Measurements from ENCODE around the gene APIP.

Gene APIP

GRCh38 chr11:34909955-34910354 is 6.2 kb downstream of the APIP start:
- DNase-seq = no peak
- Histone ChIP-seq H3K4me3 (ENCODE audit: low read depth, low read length) (no peak overlapping the region), H3K36me3 (replicated peaks) (no peaks in the 10 kb centered on the region), H3K27me3 (replicated peaks) (no peaks in the 10 kb centered on the region), H3K27ac (no peak overlapping the region)
- TF ChIP-seq CTCF (IDR thresholded peaks at IDR 0.05; ENCODE audit: low read depth, low read length, missing control alignments) = no peak
- in situ Hi-C loops (cut with HindIII; ENCODE audit: low pct_ligation_motif_present, low sequenced_read_pairs) = no loop called here

DNA sequence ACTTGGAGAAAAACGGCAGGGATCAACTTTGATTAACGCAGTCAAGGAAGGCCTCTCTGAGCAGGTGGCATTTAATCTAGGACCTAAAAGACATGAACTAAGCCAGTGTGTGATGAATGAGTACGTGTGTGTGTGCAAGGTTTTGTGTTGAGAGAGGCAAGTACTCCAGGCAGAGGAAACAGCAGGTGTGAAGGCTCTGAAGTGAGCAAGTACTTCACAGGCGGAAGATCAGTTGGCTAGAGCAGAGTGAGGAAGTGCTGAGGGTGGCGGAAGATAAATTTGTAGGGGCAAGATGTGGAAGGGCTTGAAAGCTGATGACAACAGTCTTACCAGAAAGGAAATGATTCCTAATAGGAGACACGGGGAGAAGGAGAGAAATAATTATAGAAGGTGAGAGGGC is 6.8 kb downstream of the APIP start:
- no peak overlapping the region for H3K4me3 ChIP-seq (ENCODE audit: low read depth, low read length)
- no peak overlapping the region for H3K27ac ChIP-seq
- H3K36me3 ChIP-seq (replicated peaks) = no peaks in the 10 kb centered on the region
- no peaks in the 10 kb centered on the region for H3K27me3 ChIP-seq (replicated peaks)
- no peak for DNase-seq
- in situ Hi-C loops (cut with HindIII; ENCODE audit: low pct_ligation_motif_present, low sequenced_read_pairs) = no loop called here
- no peak for TF ChIP-seq CTCF (IDR thresholded peaks at IDR 0.05; ENCODE audit: low read depth, low read length, missing control alignments)

GRCh38 chr11:34907934-34908593 is 8.1 kb downstream of the APIP start:
- no peaks in the 10 kb centered on the region for H3K36me3 ChIP-seq (replicated peaks)
- in situ Hi-C loops (cut with HindIII; ENCODE audit: low pct_ligation_motif_present, low sequenced_read_pairs) = no loop called here
- no peak for TF ChIP-seq CTCF (IDR thresholded peaks at IDR 0.05; ENCODE audit: low read depth, low read length, missing control alignments)
- no peaks in the 10 kb centered on the region for H3K27me3 ChIP-seq (replicated peaks)
- no peak overlapping the region for H3K4me3 ChIP-seq (ENCODE audit: low read depth, low read length)
- no peak overlapping the region for H3K27ac ChIP-seq
- no peak for DNase-seq

DNA sequence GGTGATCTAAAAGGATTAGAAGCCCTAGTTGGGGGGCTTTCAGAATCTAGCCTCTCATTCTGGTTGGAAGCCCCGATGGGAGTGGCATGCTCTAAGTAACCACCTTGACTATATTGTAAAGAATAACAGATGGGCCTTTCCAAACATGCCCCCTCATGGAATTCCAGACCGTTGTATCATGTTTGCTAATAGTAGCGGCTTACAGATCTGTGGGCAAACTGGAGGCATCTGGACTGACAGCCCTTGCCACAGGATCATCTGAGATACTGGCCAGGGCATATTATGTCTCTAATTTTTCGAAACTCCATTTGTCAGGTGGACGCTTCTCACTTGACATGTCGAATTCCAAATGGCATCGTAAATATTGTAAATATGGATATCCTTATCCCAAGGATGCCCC is 10.5 kb downstream of the APIP start:
- TF ChIP-seq CTCF (IDR thresholded peaks at IDR 0.05; ENCODE audit: low read depth, low read length, missing control alignments) = no peak
- Histone ChIP-seq H3K27ac (no peak overlapping the region), H3K4me3 (ENCODE audit: low read depth, low read length) (no peak overlapping the region), H3K27me3 (replicated peaks) (no peaks in the 10 kb centered on the region), H3K36me3 (replicated peaks) (no peaks in the 10 kb centered on the region)
- DNase-seq = no peak
- in situ Hi-C loops (cut with HindIII; ENCODE audit: low pct_ligation_motif_present, low sequenced_read_pairs) = no loop called here

DNA sequence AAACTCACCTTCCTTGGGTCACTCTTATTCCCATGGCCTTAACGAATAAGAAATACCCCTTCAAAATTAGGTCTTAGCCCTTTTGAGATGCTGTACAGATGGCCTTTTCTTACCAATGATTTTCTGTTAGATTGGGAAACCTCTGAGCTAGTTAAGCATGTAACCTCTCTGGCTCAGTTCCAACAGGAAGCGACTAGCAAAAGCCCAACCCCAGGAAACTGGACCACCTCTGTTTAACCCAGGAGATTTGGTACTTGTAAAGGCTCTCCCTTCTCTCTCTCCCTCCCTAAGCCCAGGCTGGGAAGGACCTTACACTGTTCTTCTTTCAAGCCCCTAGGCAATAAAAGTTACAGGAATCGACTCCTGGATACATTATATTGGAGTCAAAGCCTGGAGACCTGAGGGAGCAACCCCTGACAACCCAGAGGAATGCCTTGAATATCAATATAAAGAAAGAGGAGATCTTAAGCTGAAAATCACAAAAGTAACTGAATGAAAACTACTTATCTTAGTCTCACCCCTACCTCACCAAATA is 11.7 kb downstream of the APIP start:
- in situ Hi-C loops (cut with HindIII; ENCODE audit: low pct_ligation_motif_present, low sequenced_read_pairs) = no loop called here
- H3K27ac ChIP-seq = no peak overlapping the region
- H3K36me3 ChIP-seq (replicated peaks) = no peaks in the 10 kb centered on the region
- H3K27me3 ChIP-seq (replicated peaks) = no peaks in the 10 kb centered on the region
- DNase-seq = no peak
- TF ChIP-seq CTCF (IDR thresholded peaks at IDR 0.05; ENCODE audit: low read depth, low read length, missing control alignments) = no peak
- no peak overlapping the region for H3K4me3 ChIP-seq (ENCODE audit: low read depth, low read length)

- no peak for DNase-seq
- no peak for TF ChIP-seq CTCF (IDR thresholded peaks at IDR 0.05; ENCODE audit: low read depth, low read length, missing control alignments)
- Histone ChIP-seq H3K36me3 (replicated peaks) (no peaks in the 10 kb centered on the region), H3K4me3 (ENCODE audit: low read depth, low read length) (no peak overlapping the region), H3K27me3 (replicated peaks) (no peaks in the 10 kb centered on the region), H3K27ac (no peak overlapping the region)
- in situ Hi-C loops (cut with HindIII; ENCODE audit: low pct_ligation_motif_present, low sequenced_read_pairs) = no loop called here
These were observed 16.6 kb downstream of the APIP start for GRCh38 chr11:34899633-34900016.
